Sigmoid colon (tissue), 7 donors: ENCODE results near the gene ZMIZ1. TPM values are rescaled to one million over a fixed set of nuclear protein-coding genes. Genes with fewer than 3 reads are reported as not detected.

Source experiments
- DNase-seq: peaks from one replicate; pipeline ENCODE4 v3.0.0-alpha.2; 2019
- H3K27ac ChIP-seq, 4 donors: fragments of 200-600 bp; sonication (generic); one replicate each; pipeline ENCODE4 v1.5.1; 2016 to 2019; ENCODE audit warnings: mild to moderate bottlenecking in 1 of 4
- H3K27me3 ChIP-seq, 3 donors: fragments of 200-600 bp; sonication (generic); one replicate each; pipeline ENCODE4 v1.5.1; 2019; ENCODE audit warnings: mild to moderate bottlenecking in 1 of 3
- H3K36me3 ChIP-seq, 4 donors: fragments of 200-600 bp; sonication (generic); one replicate each; pipeline ENCODE4 v1.5.1; 2016 to 2019
- H3K4me1 ChIP-seq, 4 donors: fragments of 200-600 bp; sonication (generic); one replicate each; pipeline ENCODE4 v1.5.1; 2017 to 2019
- H3K4me3 ChIP-seq, 4 donors: fragments of 200-600 bp; sonication (generic); one replicate each; pipeline ENCODE4 v1.5.1; 2017 to 2019; ENCODE audit warnings: mild to moderate bottlenecking in 2 of 4, moderate library complexity in 1 of 4
- H3K9me3 ChIP-seq, 4 donors: fragments of 200-600 bp in 3 of 4; sonication (generic) in 3 of 4; one replicate each; pipeline versions ENCODE4 v1.5.1 to v1.6.1; 2013 to 2019
- EP300 ChIP-seq, 4 donors: sonication (generic); formaldehyde crosslinking; IDR thresholded peaks; one replicate each; pipeline ENCODE4 v1.6.1; 2017; ENCODE audit warnings: antibody characterized with exemption in 4 of 4
- POLR2A ChIP-seq, 2 donors: fragments of 450-650 bp; IDR thresholded peaks; one replicate each; pipeline ENCODE4 v1.6.1; 2016; ENCODE audit warnings: antibody characterized with exemption in 2 of 2, mild to moderate bottlenecking in 2 of 2, moderate library complexity in 2 of 2
- POLR2AphosphoS5 ChIP-seq, 4 donors: sonication (generic); formaldehyde crosslinking; IDR thresholded peaks; one replicate each; pipeline ENCODE4 v1.6.1; 2017; ENCODE audit warnings: antibody characterized with exemption in 4 of 4
- WGBS, 2 donors: extraction: QIAGEN DNeasy Blood & Tissue Kit; methylation state at CpG; one replicate each; pipeline ENCODE4 v1.1.7; 2013; 5-methylcytosine and 5-hydroxymethylcytosine counted together
- intact Hi-C: fragments of 100-400 bp; cut with DNase I; formaldehyde crosslinking; loops from one replicate; pipeline ENCODE4 v1.15.1; 2023
- polyA plus RNA-seq, 3 donors: library from polyadenylated mRNA; stranded (reverse); fragments of 200-250 nt; gene quantifications; one replicate each; pipeline ENCODE4 v1.2.3, GENCODE V29; 2013
- total RNA-seq, 4 donors: library from RNA; depleted of rRNA; stranded (reverse); fragments of >200 nt; gene quantifications; one replicate each; pipeline ENCODE4 v1.1.0, GENCODE V29; 2016
- TF ChIP-seq, protein P1 (sequence below), 4 experiments: fragments of 450-650 bp in 3 of 4; fragments of 200-600 bp in 1 of 4; IDR thresholded peaks; one replicate each; pipeline ENCODE4 v1.5.1; 2016 to 2019; ENCODE audit warnings: antibody characterized with exemption in 4 of 4, mild to moderate bottlenecking in 3 of 4, moderate library complexity in 2 of 4
- donor health status: healthy with polysubstance abuse.
- donor health status: Bipolar disorder and iron deficiency.
- donor health status: healthy.

Gene ZMIZ1
- total and polyA plus RNA-seq, 7 donors = 17.4 to 49.3 (median 31.5) TPM

- intact Hi-C loops = no loop called here
- Histone ChIP-seq H3K4me1 (peaks cover 0 to 96% (median 86%) of the 10 kb centered on the region in 4 donors), H3K27me3 (no peaks in the 10 kb centered on the region), H3K4me3 (no peak overlapping the region), H3K27ac (peak overlapping the region; percentile 49 to 75 (median 58)), H3K36me3 (no peaks in the 10 kb centered on the region), H3K9me3 (no peaks in the 10 kb centered on the region)
- WGBS, 2 donors = 18 to 66% methylated on average over 8 of the region's 8 CpGs
- DNase-seq = no peak
- TF ChIP-seq, protein P1, sequence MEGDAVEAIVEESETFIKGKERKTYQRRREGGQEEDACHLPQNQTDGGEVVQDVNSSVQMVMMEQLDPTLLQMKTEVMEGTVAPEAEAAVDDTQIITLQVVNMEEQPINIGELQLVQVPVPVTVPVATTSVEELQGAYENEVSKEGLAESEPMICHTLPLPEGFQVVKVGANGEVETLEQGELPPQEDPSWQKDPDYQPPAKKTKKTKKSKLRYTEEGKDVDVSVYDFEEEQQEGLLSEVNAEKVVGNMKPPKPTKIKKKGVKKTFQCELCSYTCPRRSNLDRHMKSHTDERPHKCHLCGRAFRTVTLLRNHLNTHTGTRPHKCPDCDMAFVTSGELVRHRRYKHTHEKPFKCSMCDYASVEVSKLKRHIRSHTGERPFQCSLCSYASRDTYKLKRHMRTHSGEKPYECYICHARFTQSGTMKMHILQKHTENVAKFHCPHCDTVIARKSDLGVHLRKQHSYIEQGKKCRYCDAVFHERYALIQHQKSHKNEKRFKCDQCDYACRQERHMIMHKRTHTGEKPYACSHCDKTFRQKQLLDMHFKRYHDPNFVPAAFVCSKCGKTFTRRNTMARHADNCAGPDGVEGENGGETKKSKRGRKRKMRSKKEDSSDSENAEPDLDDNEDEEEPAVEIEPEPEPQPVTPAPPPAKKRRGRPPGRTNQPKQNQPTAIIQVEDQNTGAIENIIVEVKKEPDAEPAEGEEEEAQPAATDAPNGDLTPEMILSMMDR (IDR thresholded peaks at IDR 0.05) = no peak
- TF ChIP-seq POLR2AphosphoS5 (IDR thresholded peaks at IDR 0.05) (no peak), POLR2A (IDR thresholded peaks at IDR 0.05) (no peak), EP300 (IDR thresholded peaks at IDR 0.05) (no peak)
Measured at GRCh38 chr10:79088176-79088575, 19.4 kb downstream of the ZMIZ1 start.

GRCh38 chr10:79088613-79089355 is 20.0 kb downstream of the ZMIZ1 start:
- WGBS, 2 donors = 86% methylated on average over 15 of the region's 15 CpGs
- Histone ChIP-seq H3K36me3 (no peaks in the 10 kb centered on the region), H3K4me3 (no peak overlapping the region), H3K27me3 (no peaks in the 10 kb centered on the region), H3K4me1 (peaks cover 0 to 96% (median 85%) of the 10 kb centered on the region in 4 donors), H3K27ac (peak overlapping the region; percentile 49 to 75 (median 58)), H3K9me3 (no peaks in the 10 kb centered on the region)
- TF ChIP-seq, protein P1 (IDR thresholded peaks at IDR 0.05) = no peak
- TF ChIP-seq POLR2A (IDR thresholded peaks at IDR 0.05) (no peak), EP300 (IDR thresholded peaks at IDR 0.05) (no peak), POLR2AphosphoS5 (IDR thresholded peaks at IDR 0.05) (no peak)
- intact Hi-C loops = no loop called here
- DNase-seq = no peak

DNA sequence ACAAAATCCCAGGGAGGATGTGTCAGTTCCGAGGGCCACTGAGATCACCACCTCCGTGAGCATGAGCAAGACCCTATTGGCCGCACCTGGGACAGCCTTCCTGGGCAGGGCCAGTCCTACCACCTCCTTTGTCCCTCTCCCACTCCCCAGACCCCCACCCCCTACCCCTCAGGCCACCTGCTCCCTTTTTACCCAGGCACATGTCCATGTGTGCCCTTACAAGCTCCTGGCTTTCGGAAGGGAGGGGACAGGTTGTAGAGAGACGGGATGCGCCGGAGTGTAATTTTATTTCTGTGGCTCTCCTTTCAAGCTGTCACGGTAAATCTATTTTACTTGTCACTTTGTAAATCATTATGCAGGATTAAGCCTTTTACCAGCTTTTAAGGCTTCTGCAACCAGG is 20.9 kb downstream of the ZMIZ1 start:
- TF ChIP-seq POLR2A (IDR thresholded peaks at IDR 0.05) (no peak), EP300 (IDR thresholded peaks at IDR 0.05) (no peak), POLR2AphosphoS5 (IDR thresholded peaks at IDR 0.05) (no peak)
- TF ChIP-seq, protein P1 (IDR thresholded peaks at IDR 0.05) = no peak
- Histone ChIP-seq H3K36me3 (no peaks in the 10 kb centered on the region), H3K27me3 (no peaks in the 10 kb centered on the region), H3K4me3 (no peak overlapping the region), H3K9me3 (no peaks in the 10 kb centered on the region), H3K27ac (peak overlapping the region; percentile 49 to 75 (median 58)), H3K4me1 (peaks cover 0 to 96% (median 85%) of the 10 kb centered on the region in 4 donors)
- DNase-seq = no peak
- 89% methylated on average over 8 of the region's 8 CpGs for WGBS, 2 donors
- intact Hi-C loops = no loop called here

- TF ChIP-seq EP300 (IDR thresholded peaks at IDR 0.05) = no peak
- H3K9me3 ChIP-seq = no peaks in the 10 kb centered on the region
- no peaks in the 10 kb centered on the region for H3K36me3 ChIP-seq
- WGBS, 2 donors = 28 to 48% methylated on average over 6 of the region's 6 CpGs
- H3K4me1 ChIP-seq = peaks cover 0 to 96% (median 85%) of the 10 kb centered on the region in 4 donors
- DNase-seq = no peak
- H3K4me3 ChIP-seq = no peak overlapping the region
- H3K27ac ChIP-seq = peak overlapping the region; percentile 20 to 63 (median 24)
- intact Hi-C loops = no loop called here
- no peaks in the 10 kb centered on the region for H3K27me3 ChIP-seq
Measured at GRCh38 chr10:79090134-79090803, 21.5 kb downstream of the ZMIZ1 start.

DNA sequence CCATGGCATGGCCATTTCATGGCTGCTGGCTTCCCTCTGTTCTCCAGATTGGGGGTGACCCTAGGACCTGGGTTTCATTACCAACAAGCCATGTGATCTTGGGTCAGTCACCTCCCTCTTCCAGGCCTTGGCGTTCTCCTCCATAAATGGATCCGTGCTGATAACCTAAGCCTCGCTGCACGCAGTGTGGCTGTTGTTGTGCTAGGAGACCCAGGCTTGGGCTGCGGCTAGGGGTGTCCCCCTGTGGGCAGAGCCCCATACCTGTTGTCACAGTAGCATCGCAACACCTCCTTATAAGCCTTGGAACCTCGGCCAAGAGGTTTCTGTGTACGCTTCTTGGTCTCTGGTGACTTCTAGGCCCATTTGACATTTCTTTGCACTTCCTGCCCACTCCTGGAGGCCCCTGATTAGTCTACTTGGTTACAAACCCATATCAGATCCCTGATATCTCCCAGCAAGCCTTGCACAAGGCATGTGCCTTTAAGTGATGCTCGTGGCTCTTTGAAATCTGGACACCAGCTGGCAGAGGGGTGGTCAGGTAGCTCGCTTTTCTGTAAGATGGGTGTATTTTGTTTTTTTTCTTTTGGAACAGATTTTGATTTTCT is 23.6 kb downstream of the ZMIZ1 start:
- DNase-seq = no peak
- H3K9me3 ChIP-seq = no peaks in the 10 kb centered on the region
- 85 to 89% methylated on average over 10 of the region's 10 CpGs for WGBS, 2 donors
- TF ChIP-seq POLR2AphosphoS5 (IDR thresholded peaks at IDR 0.05) (no peak), POLR2A (IDR thresholded peaks at IDR 0.05) (no peak), EP300 (IDR thresholded peaks at IDR 0.05) (no peak)
- TF ChIP-seq, protein P1 (IDR thresholded peaks at IDR 0.05) = no peak
- intact Hi-C loops = no loop called here
- H3K36me3 ChIP-seq = no peaks in the 10 kb centered on the region
- peaks cover 0 to 98% (median 89%) of the 10 kb centered on the region in 4 donors for H3K4me1 ChIP-seq
- no peak overlapping the region for H3K4me3 ChIP-seq
- H3K27me3 ChIP-seq = no peaks in the 10 kb centered on the region
- H3K27ac ChIP-seq = peak overlapping the region in 3 of 4 donors; percentile 24 to 86 (median 82)
